Measurements from ENCODE around the gene KLRK1. TPM values are rescaled to one million over a fixed set of nuclear protein-coding genes. Genes with fewer than 3 reads are reported as not detected.
"Not testable (repeated sequence)": the region's sequence is repeated elsewhere in the genome, so short reads cannot be mapped to it uniquely, and the experiment has no call there.

Gene KLRK1
- total RNA-seq, 2 experiments from 2014 or later, result 112 to 114 TPM

GRCh38 chr12:10372559-10372958 lies 17.3 kb downstream of the KLRK1 start:
- H3K4me3 Mint-ChIP-seq, result peak overlapping the region; percentile 40
- DNase-seq, result no peak

GRCh38 chr12:10371893-10372535 lies 17.8 kb downstream of the KLRK1 start:
- peak overlapping the region; percentile 97 for H3K27ac Mint-ChIP-seq
- peaks cover 11% of the 10 kb centered on the region for H3K9me3 Mint-ChIP-seq
- H3K27me3 Mint-ChIP-seq, DNase-seq: not testable (repeated sequence)
- H3K4me1 Mint-ChIP-seq, result peaks cover 77% of the 10 kb centered on the region
- H3K36me3 Mint-ChIP-seq, result peaks cover 80% of the 10 kb centered on the region
- peak overlapping the region; percentile 7 for H3K4me3 Mint-ChIP-seq

More at GRCh38 chr12:10372559-10372958, 17.3 kb downstream of the KLRK1 start:
- Mint-ChIP-seq H3K4me1 (peaks cover 76% of the 10 kb centered on the region), H3K27me3 (no peaks in the 10 kb centered on the region), H3K36me3 (peaks cover 79% of the 10 kb centered on the region), H3K9me3 (peaks cover 11% of the 10 kb centered on the region), H3K27ac (peak overlapping the region; percentile 97)

- Mint-ChIP-seq H3K27ac (peak overlapping the region; percentile 97), H3K27me3 (no peaks in the 10 kb centered on the region), H3K4me1 (peaks cover 70% of the 10 kb centered on the region), H3K36me3 (peaks cover 73% of the 10 kb centered on the region), H3K9me3 (peaks cover 9% of the 10 kb centered on the region), H3K4me3 (peak overlapping the region; percentile 78)
- no peak for DNase-seq
These were observed 20.1 kb downstream of the KLRK1 start for GRCh38 chr12:10369557-10370415.

- no peak overlapping the region for H3K27ac Mint-ChIP-seq
- H3K9me3 Mint-ChIP-seq, result peaks cover 9% of the 10 kb centered on the region
- no peak for DNase-seq
- peak overlapping the region; percentile 64 for H3K4me3 Mint-ChIP-seq
- H3K36me3 Mint-ChIP-seq, result peaks cover 60% of the 10 kb centered on the region
- H3K27me3 Mint-ChIP-seq, result no peaks in the 10 kb centered on the region
- peaks cover 57% of the 10 kb centered on the region for H3K4me1 Mint-ChIP-seq
These were observed 21.4 kb downstream of the KLRK1 start for GRCh38 chr12:10368206-10369171.

GRCh38 chr12:10367714-10368113 lies 22.1 kb downstream of the KLRK1 start:
- peaks cover 52% of the 10 kb centered on the region for H3K4me1 Mint-ChIP-seq
- H3K36me3 Mint-ChIP-seq, result peaks cover 57% of the 10 kb centered on the region
- H3K4me3 Mint-ChIP-seq, result peak overlapping the region; percentile 64
- not testable (repeated sequence) for H3K27me3 Mint-ChIP-seq, DNase-seq, H3K9me3 Mint-ChIP-seq, H3K27ac Mint-ChIP-seq

GRCh38 chr12:10366875-10367274 lies 23.0 kb downstream of the KLRK1 start:
- Mint-ChIP-seq H3K36me3 (peaks cover 58% of the 10 kb centered on the region), H3K4me3 (peak overlapping the region; percentile 27), H3K27ac (no peak overlapping the region), H3K27me3 (no peaks in the 10 kb centered on the region), H3K9me3 (peaks cover 9% of the 10 kb centered on the region), H3K4me1 (peaks cover 45% of the 10 kb centered on the region)
- no peak for DNase-seq

GRCh38 chr12:10365696-10366405 lies 24.0 kb downstream of the KLRK1 start:
- no peak overlapping the region for H3K4me3 Mint-ChIP-seq
- peaks cover 14% of the 10 kb centered on the region for H3K9me3 Mint-ChIP-seq
- no peak overlapping the region for H3K27ac Mint-ChIP-seq
- no peak for DNase-seq
- H3K27me3 Mint-ChIP-seq, result no peaks in the 10 kb centered on the region
- H3K36me3 Mint-ChIP-seq, result peaks cover 54% of the 10 kb centered on the region
- H3K4me1 Mint-ChIP-seq, result peaks cover 42% of the 10 kb centered on the region

- no peak overlapping the region for H3K4me3 Mint-ChIP-seq
- peak; percentile 70 for DNase-seq
- H3K4me1 Mint-ChIP-seq, result peaks cover 42% of the 10 kb centered on the region
- H3K9me3 Mint-ChIP-seq, result peaks cover 16% of the 10 kb centered on the region
- peaks cover 54% of the 10 kb centered on the region for H3K36me3 Mint-ChIP-seq
- no peak overlapping the region for H3K27ac Mint-ChIP-seq
- H3K27me3 Mint-ChIP-seq, result no peaks in the 10 kb centered on the region
These were observed 24.8 kb downstream of the KLRK1 start for GRCh38 chr12:10364815-10365622.

GRCh38 chr12:10363914-10364814 lies 25.7 kb downstream of the KLRK1 start:
- Mint-ChIP-seq H3K9me3 (peaks cover 16% of the 10 kb centered on the region), H3K36me3 (peaks cover 56% of the 10 kb centered on the region), H3K4me3 (no peak overlapping the region), H3K27me3 (no peaks in the 10 kb centered on the region), H3K27ac (no peak overlapping the region), H3K4me1 (peaks cover 43% of the 10 kb centered on the region)
- DNase-seq, result peak; percentile 63

- Mint-ChIP-seq H3K4me3 (no peak overlapping the region), H3K27me3 (no peaks in the 10 kb centered on the region), H3K27ac (no peak overlapping the region), H3K9me3 (peaks cover 16% of the 10 kb centered on the region), H3K36me3 (peaks cover 59% of the 10 kb centered on the region), H3K4me1 (peaks cover 45% of the 10 kb centered on the region)
- DNase-seq, result no peak
These were observed 26.3 kb downstream of the KLRK1 start for GRCh38 chr12:10363658-10363913.

- Mint-ChIP-seq H3K27me3 (no peaks in the 10 kb centered on the region), H3K9me3 (peaks cover 12% of the 10 kb centered on the region)
- DNase-seq, result no peak
These were observed 26.8 kb downstream of the KLRK1 start for GRCh38 chr12:10362828-10363657.

GRCh38 chr12:10362325-10362724 lies 27.5 kb downstream of the KLRK1 start:
- peaks cover 59% of the 10 kb centered on the region for H3K36me3 Mint-ChIP-seq
- H3K27ac Mint-ChIP-seq, result no peak overlapping the region

More at GRCh38 chr12:10362828-10363657, 26.8 kb downstream of the KLRK1 start:
- peaks cover 59% of the 10 kb centered on the region for H3K36me3 Mint-ChIP-seq
- peaks cover 40% of the 10 kb centered on the region for H3K4me1 Mint-ChIP-seq
- H3K27ac Mint-ChIP-seq, result no peak overlapping the region
- no peak overlapping the region for H3K4me3 Mint-ChIP-seq

More at GRCh38 chr12:10362325-10362724, 27.5 kb downstream of the KLRK1 start:
- Mint-ChIP-seq H3K4me3 (no peak overlapping the region), H3K4me1 (peaks cover 34% of the 10 kb centered on the region), H3K9me3 (peaks cover 12% of the 10 kb centered on the region), H3K27me3 (no peaks in the 10 kb centered on the region)
- DNase-seq, result no peak

All from activated naive CD8-positive, alpha-beta T cell treated with anti-CD3 and anti-CD28 coated beads for 36 hours (primary cell).